GM12878 (cell line): ENCODE results near the gene FOXK2.
"Not testable (repeated sequence)": the region's sequence is repeated elsewhere in the genome, so short reads cannot be mapped to it uniquely, and the experiment has no call there.

Experiments
- CHD1 ChIP-seq: IDR thresholded peaks from 2 replicates; pipeline ENCODE4 v1.6.1; 2012; ENCODE audit warnings: low read depth, low read length, improper control_type of control experiment
- EZH2 ChIP-seq: IDR thresholded peaks from 2 replicates; pipeline ENCODE4 v1.6.1; 2012; ENCODE audit warnings: low read depth, mild to moderate bottlenecking, control low read depth, inconsistent platforms, low read length, borderline replicate concordance; ENCODE audit not compliant: control insufficient read depth
- NR2C2 ChIP-seq: IDR thresholded peaks from 2 replicates; pipeline ENCODE4 v1.6.1; 2011; ENCODE audit warnings: borderline replicate concordance, low read depth; ENCODE audit not compliant: control insufficient read depth, insufficient read length
- POLR2AphosphoS5 ChIP-seq: IDR thresholded peaks from 2 replicates; pipeline ENCODE4 v1.6.1; 2011; ENCODE audit warnings: mild to moderate bottlenecking, low read length, inconsistent platforms
- RFX5 ChIP-seq: IDR thresholded peaks from 2 replicates; pipeline ENCODE4 v1.6.1; 2011; ENCODE audit warnings: low read depth, low read length, improper control_type of control experiment
- SMC3 ChIP-seq: IDR thresholded peaks from 2 replicates; pipeline ENCODE4 v1.6.1; 2011; ENCODE audit warnings: low read length, improper control_type of control experiment, borderline replicate concordance
- SP1 ChIP-seq: IDR thresholded peaks from one replicate; pipeline ENCODE4 v1.6.1; 2011; ENCODE audit warnings: low read depth, low read length
- TAF1 ChIP-seq: IDR thresholded peaks from 2 replicates; pipeline ENCODE4 v1.6.1; 2011; ENCODE audit warnings: mild to moderate bottlenecking, low read depth, low read length, borderline replicate concordance
- YY1 ChIP-seq: IDR thresholded peaks from 2 replicates; pipeline ENCODE4 v1.6.1; 2011; ENCODE audit warnings: low read depth, mild to moderate bottlenecking, low read length
- TF ChIP-seq, protein P1 (sequence below), 3 experiments: IDR thresholded peaks in 2 of 3; conservative IDR thresholded peaks in 1 of 3; 2 replicates each; pipeline ENCODE4 v1.5.1; 2011; ENCODE audit warnings: low read depth in 3 of 3, low read length in 3 of 3, mild to moderate bottlenecking in 3 of 3, control low read depth in 2 of 3, moderate library complexity in 2 of 3, inconsistent platforms in 1 of 3, mixed read lengths in 1 of 3; ENCODE audit not compliant: control insufficient read depth in 2 of 3, insufficient read depth in 1 of 3; ENCODE audit errors: extremely low read depth in 1 of 3
- TF ChIP-seq, protein P2 (sequence below): IDR thresholded peaks from 2 replicates; pipeline ENCODE4 v1.6.1; 2012; ENCODE audit warnings: low read depth, low read length, improper control_type of control experiment
- TF ChIP-seq, protein P3 (sequence below): fragments of 450-650 bp; IDR thresholded peaks from 2 replicates; pipeline ENCODE4 v1.6.1; 2016; ENCODE audit warnings: mild to moderate bottlenecking

DNA sequence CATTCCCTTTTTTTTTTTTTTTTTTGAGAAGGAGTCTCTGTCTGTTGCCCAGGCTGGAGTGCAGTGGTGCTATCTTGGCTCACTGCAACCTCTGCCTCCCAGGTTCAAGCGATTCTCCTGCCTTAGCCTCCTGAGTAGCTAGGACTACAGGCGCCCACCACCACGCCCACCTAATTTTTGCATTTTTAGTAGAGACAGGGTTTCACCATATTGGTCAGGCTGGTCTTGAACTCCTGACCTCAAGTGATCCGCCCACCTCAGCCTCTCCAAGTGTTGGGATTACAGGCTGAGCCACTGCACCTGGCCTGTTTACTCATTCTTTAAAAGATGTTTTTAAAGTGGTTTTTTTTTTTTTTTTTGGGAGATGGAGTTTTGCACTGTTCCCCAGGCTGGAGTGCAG lies 44.2 kb downstream of the FOXK2 start:
- TF ChIP-seq, protein P1, sequence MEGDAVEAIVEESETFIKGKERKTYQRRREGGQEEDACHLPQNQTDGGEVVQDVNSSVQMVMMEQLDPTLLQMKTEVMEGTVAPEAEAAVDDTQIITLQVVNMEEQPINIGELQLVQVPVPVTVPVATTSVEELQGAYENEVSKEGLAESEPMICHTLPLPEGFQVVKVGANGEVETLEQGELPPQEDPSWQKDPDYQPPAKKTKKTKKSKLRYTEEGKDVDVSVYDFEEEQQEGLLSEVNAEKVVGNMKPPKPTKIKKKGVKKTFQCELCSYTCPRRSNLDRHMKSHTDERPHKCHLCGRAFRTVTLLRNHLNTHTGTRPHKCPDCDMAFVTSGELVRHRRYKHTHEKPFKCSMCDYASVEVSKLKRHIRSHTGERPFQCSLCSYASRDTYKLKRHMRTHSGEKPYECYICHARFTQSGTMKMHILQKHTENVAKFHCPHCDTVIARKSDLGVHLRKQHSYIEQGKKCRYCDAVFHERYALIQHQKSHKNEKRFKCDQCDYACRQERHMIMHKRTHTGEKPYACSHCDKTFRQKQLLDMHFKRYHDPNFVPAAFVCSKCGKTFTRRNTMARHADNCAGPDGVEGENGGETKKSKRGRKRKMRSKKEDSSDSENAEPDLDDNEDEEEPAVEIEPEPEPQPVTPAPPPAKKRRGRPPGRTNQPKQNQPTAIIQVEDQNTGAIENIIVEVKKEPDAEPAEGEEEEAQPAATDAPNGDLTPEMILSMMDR (IDR thresholded peaks at IDR 0.05 in 2 of 3, conservative IDR thresholded peaks at IDR 0.05 in 1 of 3; ENCODE audit: control insufficient read depth in 2 of 3, extremely low read depth in 1 of 3, insufficient read depth in 1 of 3, low read depth in 3 of 3, low read length in 3 of 3), result not testable (repeated sequence)
- TF ChIP-seq SP1, SMC3, TAF1, RFX5, EZH2, YY1, POLR2AphosphoS5, NR2C2, CHD1: not testable (repeated sequence)
- TF ChIP-seq, protein P2, sequence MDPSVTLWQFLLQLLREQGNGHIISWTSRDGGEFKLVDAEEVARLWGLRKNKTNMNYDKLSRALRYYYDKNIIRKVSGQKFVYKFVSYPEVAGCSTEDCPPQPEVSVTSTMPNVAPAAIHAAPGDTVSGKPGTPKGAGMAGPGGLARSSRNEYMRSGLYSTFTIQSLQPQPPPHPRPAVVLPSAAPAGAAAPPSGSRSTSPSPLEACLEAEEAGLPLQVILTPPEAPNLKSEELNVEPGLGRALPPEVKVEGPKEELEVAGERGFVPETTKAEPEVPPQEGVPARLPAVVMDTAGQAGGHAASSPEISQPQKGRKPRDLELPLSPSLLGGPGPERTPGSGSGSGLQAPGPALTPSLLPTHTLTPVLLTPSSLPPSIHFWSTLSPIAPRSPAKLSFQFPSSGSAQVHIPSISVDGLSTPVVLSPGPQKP, result not testable (repeated sequence)
- TF ChIP-seq, protein P3, sequence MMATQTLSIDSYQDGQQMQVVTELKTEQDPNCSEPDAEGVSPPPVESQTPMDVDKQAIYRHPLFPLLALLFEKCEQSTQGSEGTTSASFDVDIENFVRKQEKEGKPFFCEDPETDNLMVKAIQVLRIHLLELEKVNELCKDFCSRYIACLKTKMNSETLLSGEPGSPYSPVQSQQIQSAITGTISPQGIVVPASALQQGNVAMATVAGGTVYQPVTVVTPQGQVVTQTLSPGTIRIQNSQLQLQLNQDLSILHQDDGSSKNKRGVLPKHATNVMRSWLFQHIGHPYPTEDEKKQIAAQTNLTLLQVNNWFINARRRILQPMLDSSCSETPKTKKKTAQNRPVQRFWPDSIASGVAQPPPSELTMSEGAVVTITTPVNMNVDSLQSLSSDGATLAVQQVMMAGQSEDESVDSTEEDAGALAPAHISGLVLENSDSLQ, result not testable (repeated sequence)
